GM12878 (cell line): ENCODE measurements around the gene KCNJ12. TPM values are rescaled to one million over a fixed set of nuclear protein-coding genes. Genes with fewer than 3 reads are reported as not detected.

Experiments used
- ATAC-seq: fragments of 200-7000 bp; cut with Tn5 transposase; 3 replicates; pipeline ENCODE4 v1.9.1; 2020; ENCODE audit warnings: mild to moderate bottlenecking, moderate library complexity
- BruUV-seq: library from RNA; stranded (reverse); fragments of 400-500 nt; replicated peaks from 2 replicates; lab custom pipeline; 2021; lab: Mats Ljungman, UMichigan
- CTCF ChIA-PET: fragments of 300-600 bp; sonication (Branson Sonifier 250); formaldehyde crosslinking; extraction: SDS; loops from one replicate; lab custom pipeline; 2021; ENCODE audit warnings: inconsistent platforms; lab: Yijun Ruan, JAX
- POLR2A ChIA-PET: fragments of 350-600 bp; formaldehyde crosslinking; extraction: SDS; loops from one replicate; lab custom pipeline; 2021; ENCODE audit warnings: inconsistent platforms; lab: Charles Lee
- RAD21 ChIA-PET: fragments of 300-600 bp; sonication (Branson Sonifier 250); formaldehyde crosslinking; loops from one replicate; lab custom pipeline; 2023; ENCODE audit warnings: antibody characterized with exemption; ENCODE audit not compliant: unreplicated experiment; lab: Charles Lee
- SMC1A ChIA-PET: fragments of 300-600 bp; sonication (Branson Sonifier 250); formaldehyde crosslinking; loops from one replicate; lab custom pipeline; 2023; ENCODE audit not compliant: unreplicated experiment, uncharacterized antibody; lab: Charles Lee
- DNase-seq: peaks from one replicate; pipeline ENCODE4 v3.0.0-alpha.2; 2011; ENCODE audit warnings: low read depth, low spot score
- FAIRE-seq: peaks from 3 replicates; lab custom pipeline; 2011; peaks lifted over from hg19 to GRCh38; lab: Jason Lieb, UNC
- H2AFZ ChIP-seq: 2 replicates; pipeline ENCODE4 v1.6.0; 2011; ENCODE audit warnings: low read depth, low read length, control low read depth; ENCODE audit not compliant: control insufficient read depth
- H3K27ac ChIP-seq: 2 replicates; pipeline ENCODE4 v1.5.1; 2011; ENCODE audit warnings: control low read depth; ENCODE audit not compliant: control insufficient read depth, insufficient read depth
- H3K27me3 ChIP-seq, 2 experiments: replicated peaks in 1 of 2; 2 replicates each; pipeline versions ENCODE4 v1.6.0 to v1.6.1; 2011; ENCODE audit warnings: low read length in 1 of 2; ENCODE audit not compliant: control insufficient read depth in 2 of 2, insufficient read depth in 2 of 2
- H3K36me3 ChIP-seq, 2 experiments: 2 replicates each; pipeline ENCODE4 v1.5.1; 2011; ENCODE audit warnings: low read length in 1 of 2; ENCODE audit not compliant: control insufficient read depth in 2 of 2, insufficient read depth in 2 of 2
- H3K4me1 ChIP-seq: 2 replicates; pipeline ENCODE4 v1.6.1; 2011; ENCODE audit warnings: mild to moderate bottlenecking, low read length, moderate library complexity, mixed read lengths; ENCODE audit not compliant: control insufficient read depth, insufficient read depth
- H3K4me2 ChIP-seq: 2 replicates; pipeline ENCODE4 v1.6.0; 2011; ENCODE audit warnings: control low read depth; ENCODE audit not compliant: control insufficient read depth, insufficient read depth
- H3K4me3 ChIP-seq: fragments of 200-600 bp; sonication (generic); 2 replicates; pipeline ENCODE4 v1.5.1; 2016
- H3K79me2 ChIP-seq: 2 replicates; pipeline ENCODE4 v1.6.0; 2011; ENCODE audit warnings: low read length; ENCODE audit not compliant: control insufficient read depth, insufficient read depth
- H3K9ac ChIP-seq: 2 replicates; pipeline ENCODE4 v1.8.0; 2011; ENCODE audit warnings: low read length, control low read depth, mixed read lengths; ENCODE audit not compliant: control insufficient read depth, insufficient read depth
- H3K9me3 ChIP-seq: replicated peaks from 3 replicates; pipeline ENCODE4 v1.5.1; 2011; ENCODE audit warnings: mild to moderate bottlenecking, low read length; ENCODE audit not compliant: control insufficient read depth, insufficient read depth
- H4K20me1 ChIP-seq: 2 replicates; pipeline ENCODE4 v1.6.0; 2011; ENCODE audit not compliant: control insufficient read depth, insufficient read depth
- ASH2L ChIP-seq: fragments of 300-600, 200-600 bp; sonication (generic); IDR thresholded peaks from 2 replicates; pipeline ENCODE4 v1.6.1; 2017; ENCODE audit warnings: low read depth, mild to moderate bottlenecking, borderline replicate concordance
- ATF2 ChIP-seq: IDR thresholded peaks from 2 replicates; pipeline ENCODE4 v1.6.1; 2012; ENCODE audit warnings: low read length, inconsistent platforms
- BMI1 ChIP-seq: fragments of 450-650 bp; IDR thresholded peaks from 2 replicates; pipeline ENCODE4 v1.6.1; 2016; ENCODE audit warnings: mild to moderate bottlenecking, moderate library complexity, borderline replicate concordance
- CHD4 ChIP-seq: fragments of 200-600 bp; sonication (generic); IDR thresholded peaks from 2 replicates; pipeline ENCODE4 v1.6.1; 2016; ENCODE audit warnings: mild to moderate bottlenecking
- DPF2 ChIP-seq: fragments of 450-650 bp; IDR thresholded peaks from 2 replicates; pipeline ENCODE4 v1.6.1; 2017; ENCODE audit warnings: mild to moderate bottlenecking
- EGR1 ChIP-seq, 2 experiments: IDR thresholded peaks; 1 replicate in 1 of 2; 2 replicates in 1 of 2; pipeline ENCODE4 v1.6.1; 2011 to 2012; ENCODE audit warnings: low read depth in 2 of 2, low read length in 2 of 2, borderline replicate concordance in 1 of 2, mild to moderate bottlenecking in 1 of 2, moderate library complexity in 1 of 2
- ETV6 ChIP-seq, 2 experiments: fragments of 450-650 bp in 1 of 2; IDR thresholded peaks in 1 of 2; conservative IDR thresholded peaks in 1 of 2; 2 replicates each; pipeline ENCODE4 v1.6.1; 2014; ENCODE audit warnings: antibody characterized with exemption in 1 of 2, borderline replicate concordance in 1 of 2, low read depth in 1 of 2, mild to moderate bottlenecking in 1 of 2, moderate library complexity in 1 of 2
- SIN3A ChIP-seq: IDR thresholded peaks from 2 replicates; pipeline ENCODE4 v1.6.1; 2012; ENCODE audit warnings: low read depth, low read length, improper control_type of control experiment
- SIX5 ChIP-seq: IDR thresholded peaks from 2 replicates; pipeline ENCODE4 v1.6.1; 2011; ENCODE audit warnings: mild to moderate bottlenecking, low read depth, low read length, moderate library complexity; ENCODE audit not compliant: severe bottlenecking
- TARDBP ChIP-seq: IDR thresholded peaks from 2 replicates; pipeline ENCODE4 v1.6.1; 2016; ENCODE audit warnings: borderline replicate concordance
- ZNF274 ChIP-seq: IDR thresholded peaks from one replicate; pipeline ENCODE4 v1.8.0; 2011; ENCODE audit not compliant: insufficient read length, insufficient read depth
- WGBS: methylation state at CpG from one replicate; pipeline ENCODE4 v1.1.6; 2016; ENCODE audit warnings: low lambda C conversion rate; ENCODE audit not compliant: insufficient replicate concordance, insufficient coverage; ENCODE audit errors: missing lambda C conversion rate; 5-methylcytosine and 5-hydroxymethylcytosine counted together
- in situ Hi-C: fragments of 300-500 bp; cut with MboI; formaldehyde crosslinking; loops from 9 replicates; pipeline ENCODE4 v1.14.3; 2018; ENCODE audit warnings: mixed read lengths
- intact Hi-C: fragments of 100-400 bp; cut with micrococcal nuclease; formaldehyde crosslinking; loops from one replicate; pipeline ENCODE4 v1.14.2; 2022; ENCODE audit not compliant: unreplicated experiment
- polyA plus RNA-seq, 11 experiments: library from polyadenylated mRNA; depleted of rRNA in 4 of 11; unstranded in 6 of 11; stranded (reverse) in 5 of 11; fragments of >200 nt; fragmentation: Nextera tagmentation in 4 of 11; fragmentation: Illumina TruSeq in 1 of 11; extraction: Ambion mirVana in 4 of 11; extraction: Trizol in 1 of 11; gene quantifications; 1 replicate in 1 of 11; 2 replicates in 10 of 11; pipeline versions ENCODE4 v1.2.1 to v1.2.3, GENCODE V29; 2011 to 2016; ENCODE audit warnings: inconsistent platforms in 2 of 11, missing spikeins in 2 of 11, low read depth in 1 of 11
- total RNA-seq, 4 experiments: library from RNA; depleted of rRNA in 3 of 4; stranded (reverse); fragments of >200 nt in 3 of 4; fragmentation: Illumina TruSeq in 1 of 4; extraction: Trizol in 1 of 4; gene quantifications; 2 replicates each; pipeline versions ENCODE4 v1.2.1 to v1.2.3, GENCODE V29; 2013 to 2021
- TF ChIP-seq, protein P1 (sequence below): fragments of 450-650 bp; IDR thresholded peaks from 2 replicates; pipeline ENCODE4 v1.6.1; 2017; ENCODE audit warnings: borderline replicate concordance

The KCNJ12 gene
- total and polyA plus RNA-seq, 10 of the 15 experiments (the other 5 are each of a cell fraction or from before 2014, with no cell fraction given), result 0.04 to 0.21 (median 0.09) TPM; not detected in 3

- no peak overlapping the region for H3K4me2 ChIP-seq
- in situ Hi-C loops, result no loop called here
- 23% methylated on average over 7 of the region's 7 CpGs for WGBS
Observed at GRCh38 chr17:21360048-21360447, 16.1 kb upstream of the KCNJ12 start.

More at GRCh38 chr17:21360048-21360447, 16.1 kb upstream of the KCNJ12 start:
- Histone ChIP-seq H3K9me3 (no peaks in the 10 kb centered on the region), H3K9ac (no peak overlapping the region), H3K4me1 (no peaks in the 10 kb centered on the region), H3K79me2 (no peaks in the 10 kb centered on the region), H3K4me3 (no peak overlapping the region), H4K20me1 (no peaks in the 10 kb centered on the region), H3K27me3 (peaks cover 0 to 1% of the 10 kb centered on the region in 2 experiments; a peak in 2 of 4 replicates), H2AFZ (no peak overlapping the region), H3K27ac (no peak overlapping the region)
- ChIA-PET CTCF (interaction anchor here (1.9 kb wide), 1 partner anchor 11 kb away, joined by 4 read pairs; no protein-coding TSS in a partner anchor), POLR2A (no interaction called here), SMC1A (no interaction called here), RAD21 (interaction anchor here (0.9 kb wide), 1 partner anchor 13 kb away, joined by 3 read pairs; no protein-coding TSS in a partner anchor)
- DNase-seq (no peak), ATAC-seq (peak; percentile 16; the same call in 1 of the 3 replicates), FAIRE-seq (no peak)
- intact Hi-C loops, result no loop called here
- TF ChIP-seq TARDBP, result no peak
- no peak for TF ChIP-seq CHD4
- no peak for TF ChIP-seq BMI1
- no peak for TF ChIP-seq DPF2
- TF ChIP-seq, protein P1, sequence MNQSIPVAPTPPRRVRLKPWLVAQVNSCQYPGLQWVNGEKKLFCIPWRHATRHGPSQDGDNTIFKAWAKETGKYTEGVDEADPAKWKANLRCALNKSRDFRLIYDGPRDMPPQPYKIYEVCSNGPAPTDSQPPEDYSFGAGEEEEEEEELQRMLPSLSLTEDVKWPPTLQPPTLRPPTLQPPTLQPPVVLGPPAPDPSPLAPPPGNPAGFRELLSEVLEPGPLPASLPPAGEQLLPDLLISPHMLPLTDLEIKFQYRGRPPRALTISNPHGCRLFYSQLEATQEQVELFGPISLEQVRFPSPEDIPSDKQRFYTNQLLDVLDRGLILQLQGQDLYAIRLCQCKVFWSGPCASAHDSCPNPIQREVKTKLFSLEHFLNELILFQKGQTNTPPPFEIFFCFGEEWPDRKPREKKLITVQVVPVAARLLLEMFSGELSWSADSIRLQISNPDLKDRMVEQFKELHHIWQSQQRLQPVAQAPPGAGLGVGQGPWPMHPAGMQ, result no peak
- no peak for TF ChIP-seq SIN3A
- TF ChIP-seq ASH2L, result no peak
- TF ChIP-seq EGR1 (IDR thresholded peaks at IDR 0.05; ENCODE audit: borderline replicate concordance in 1 of 2, low read depth in 2 of 2, low read length in 2 of 2), result no peak
- no peak for TF ChIP-seq ZNF274
- TF ChIP-seq SIX5, result no peak
- TF ChIP-seq ATF2, result no peak
- no peak for TF ChIP-seq ETV6 (conservative IDR thresholded peaks at IDR 0.05 in 1 of 2, IDR thresholded peaks at IDR 0.05 in 1 of 2; ENCODE audit: borderline replicate concordance in 1 of 2, low read depth in 1 of 2)
- TF ChIP-seq, all 136 proteins: peak for 0
- no peaks in the 10 kb centered on the region for H3K36me3 ChIP-seq
- no TSS peak for BruUV-seq
